ENCODE measurements around the gene TF. TPM values are rescaled to one million over a fixed set of nuclear protein-coding genes. Genes with fewer than 3 reads are reported as not detected.

Gene TF
- polyA plus RNA-seq, 1 of the 3 experiments (the other 2 are of a cell fraction) = 0.08 TPM

DNA sequence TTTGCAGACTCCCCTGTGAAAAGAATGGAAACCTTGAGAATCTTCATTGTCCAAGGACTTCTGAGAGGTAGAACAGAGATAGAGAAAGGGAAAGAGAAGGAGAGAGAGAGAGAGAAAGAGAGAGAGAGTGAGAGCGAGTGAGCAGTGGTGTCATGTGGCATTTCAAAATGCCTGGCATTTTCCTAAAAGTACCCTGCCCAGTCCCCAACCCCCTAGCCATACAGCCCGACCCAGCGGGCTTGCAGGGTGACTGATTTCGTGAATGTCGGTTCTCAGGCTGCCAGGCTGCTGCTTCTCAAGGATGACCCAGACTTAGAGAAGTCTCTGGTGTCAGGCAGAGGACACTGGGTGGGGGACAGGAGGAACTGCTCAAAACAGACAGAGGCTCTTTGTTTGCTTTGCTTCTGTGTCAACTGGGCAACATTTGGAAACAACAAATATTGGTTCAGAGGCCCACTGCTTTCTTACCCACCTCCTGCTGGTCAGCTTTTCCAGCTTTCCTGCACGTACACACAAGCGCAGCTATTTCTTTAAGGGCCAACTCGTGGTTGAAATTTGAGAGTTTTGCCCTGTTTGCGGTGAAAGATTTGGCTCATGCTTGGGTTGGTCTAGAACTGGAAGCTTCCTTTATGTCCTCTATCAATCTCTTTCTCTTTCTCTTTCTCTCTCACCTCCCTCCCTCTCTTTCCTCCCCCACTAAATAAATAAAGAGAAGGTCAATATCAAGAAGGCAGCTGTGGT is 3.7 kb upstream of the TF start:
- POLR2A ChIA-PET = no interaction called here
- Histone ChIP-seq H3F3A (replicated peaks; ENCODE audit: insufficient read depth) (no peaks in the 10 kb centered on the region), H2AFZ (ENCODE audit: low read depth) (no peak overlapping the region), H3K9ac (no peak overlapping the region), H3K9me3 (no peaks in the 10 kb centered on the region), H3K4me1 (ENCODE audit: control insufficient read depth in 1 of 2, insufficient read depth in 2 of 2, low read depth in 1 of 2, low read length in 1 of 2) (peaks cover 0 to 6% of the 10 kb centered on the region in 2 experiments; a peak in 1 of 4 replicates), H3K27me3 (ENCODE audit: insufficient read depth) (peaks cover 19% of the 10 kb centered on the region), H3K9me2 (no peaks in the 10 kb centered on the region), H3K4me3 (ENCODE audit: low read depth in 2 of 2, low read length in 1 of 2) (no peak overlapping the region), H3K4me2 (no peak overlapping the region), H3K36me3 (replicated peaks in 1 of 2; ENCODE audit: control insufficient read depth in 1 of 2, insufficient read depth in 2 of 2, low read length in 1 of 2) (no peaks in the 10 kb centered on the region), H3K79me2 (ENCODE audit: insufficient read depth) (no peaks in the 10 kb centered on the region), H3K27ac (ENCODE audit: low read depth in 2 of 2, low read length in 1 of 2) (no peak overlapping the region), H4K20me1 (ENCODE audit: insufficient read depth) (no peaks in the 10 kb centered on the region)
- WGBS (ENCODE audit: low lambda C conversion rate) = 40% methylated on average over 9 of the region's 9 CpGs
- DNase-seq = no peak
- TF ChIP-seq FOXJ3 (CRISPR knock-in tag; IDR thresholded peaks at IDR 0.05) = no peak
- CTCF ChIA-PET = no interaction called here

GRCh38 chr3:133744241-133744640 is 2.0 kb upstream of the TF start:
- H3K27ac ChIP-seq (ENCODE audit: low read depth in 2 of 2, low read length in 1 of 2) = no peak overlapping the region
- no peaks in the 10 kb centered on the region for H4K20me1 ChIP-seq (ENCODE audit: insufficient read depth)
- no peak for DNase-seq
- H3K36me3 ChIP-seq (replicated peaks in 1 of 2; ENCODE audit: control insufficient read depth in 1 of 2, insufficient read depth in 2 of 2, low read length in 1 of 2) = no peaks in the 10 kb centered on the region
- H3K9ac ChIP-seq = no peak overlapping the region
- no peaks in the 10 kb centered on the region for H3K9me2 ChIP-seq
- no peak overlapping the region for H3K4me2 ChIP-seq
- H3K79me2 ChIP-seq (ENCODE audit: insufficient read depth) = no peaks in the 10 kb centered on the region
- ChIA-PET POLR2A (interaction anchor here (0.5 kb wide), 1 partner anchor 977 kb away, joined by 3 read pairs; no protein-coding TSS in a partner anchor), CTCF (interaction anchor here (0.9 kb wide), 1 partner anchor 8 kb away, joined by 3 read pairs; no protein-coding TSS in a partner anchor)
- H3K4me1 ChIP-seq (ENCODE audit: control insufficient read depth in 1 of 2, insufficient read depth in 2 of 2, low read depth in 1 of 2, low read length in 1 of 2) = peaks cover 0 to 6% of the 10 kb centered on the region in 2 experiments; a peak in 1 of 4 replicates
- no peak overlapping the region for H3K4me3 ChIP-seq (ENCODE audit: low read depth in 2 of 2, low read length in 1 of 2)
- H3K9me3 ChIP-seq = no peaks in the 10 kb centered on the region
- TF ChIP-seq FOXM1 (IDR thresholded peaks at IDR 0.05; ENCODE audit: low read depth) (no peak), CHD2 (IDR thresholded peaks at IDR 0.05; ENCODE audit: low read length, partially characterized antibody) (no peak), SIN3A (IDR thresholded peaks at IDR 0.05; ENCODE audit: borderline replicate concordance, low read depth, low read length) (no peak), ZBTB33 (IDR thresholded peaks at IDR 0.05; ENCODE audit: borderline replicate concordance, low read depth) (no peak), RCOR1 (IDR thresholded peaks at IDR 0.05; ENCODE audit: low read length) (no peak)
- H3F3A ChIP-seq (replicated peaks; ENCODE audit: insufficient read depth) = no peaks in the 10 kb centered on the region
- H3K27me3 ChIP-seq (ENCODE audit: insufficient read depth) = peaks cover 21% of the 10 kb centered on the region
- no peak overlapping the region for H2AFZ ChIP-seq (ENCODE audit: low read depth)
- 54% methylated on average over 5 of the region's 5 CpGs for WGBS (ENCODE audit: low lambda C conversion rate)

GRCh38 chr3:133745108-133745507 is 1.1 kb upstream of the TF start:
- WGBS (ENCODE audit: low lambda C conversion rate) = 65% methylated on average over 4 of the region's 4 CpGs
- ChIA-PET CTCF (no interaction called here), POLR2A (no interaction called here)
- Histone ChIP-seq H4K20me1 (ENCODE audit: insufficient read depth) (no peaks in the 10 kb centered on the region), H2AFZ (ENCODE audit: low read depth) (no peak overlapping the region), H3K9me3 (no peaks in the 10 kb centered on the region), H3K27ac (ENCODE audit: low read depth in 2 of 2, low read length in 1 of 2) (no peak overlapping the region), H3K4me1 (ENCODE audit: control insufficient read depth in 1 of 2, insufficient read depth in 2 of 2, low read depth in 1 of 2, low read length in 1 of 2) (peaks cover 0 to 6% of the 10 kb centered on the region in 2 experiments; a peak in 1 of 4 replicates), H3K27me3 (ENCODE audit: insufficient read depth) (peaks cover 24% of the 10 kb centered on the region), H3K4me2 (no peak overlapping the region), H3K36me3 (replicated peaks in 1 of 2; ENCODE audit: control insufficient read depth in 1 of 2, insufficient read depth in 2 of 2, low read length in 1 of 2) (no peaks in the 10 kb centered on the region), H3K9me2 (no peaks in the 10 kb centered on the region), H3F3A (replicated peaks; ENCODE audit: insufficient read depth) (no peaks in the 10 kb centered on the region), H3K4me3 (ENCODE audit: low read depth in 2 of 2, low read length in 1 of 2) (no peak overlapping the region), H3K9ac (no peak overlapping the region), H3K79me2 (ENCODE audit: insufficient read depth) (no peaks in the 10 kb centered on the region)
- no peak for DNase-seq
- no peak for TF ChIP-seq USF1 (IDR thresholded peaks at IDR 0.05; ENCODE audit: borderline replicate concordance, low read depth)
- TF ChIP-seq PBX3 (IDR thresholded peaks at IDR 0.05) = no peak
